PC-3 (cell line): Measurements from ENCODE around the gene TAF1C. TPM values are rescaled to one million over a fixed set of nuclear protein-coding genes. Genes with fewer than 3 reads are reported as not detected.

ENCODE experiments used
- ATAC-seq: fragments of 200-7000 bp; cut with Tn5 transposase; 2 replicates; pipeline ENCODE4 v1.9.1; 2020; ENCODE audit warnings: mild to moderate bottlenecking, moderate library complexity
- BruUV-seq: library from RNA; stranded (reverse); fragments of 400-500 nt; replicated peaks from 2 replicates; lab custom pipeline; 2021; lab: Mats Ljungman, UMichigan
- CTCF ChIA-PET: fragments of 300-600 bp; sonication (Branson Sonifier 250); formaldehyde crosslinking; loops from one replicate; lab custom pipeline; 2022; ENCODE audit warnings: antibody characterized with exemption; lab: Charles Lee
- POLR2A ChIA-PET: fragments of 300-600 bp; sonication (Branson Sonifier 250); formaldehyde crosslinking; loops from one replicate; lab custom pipeline; 2022; ENCODE audit warnings: antibody characterized with exemption; ENCODE audit not compliant: unreplicated experiment; lab: Charles Lee
- DNase-seq: peaks from one replicate; pipeline ENCODE4 v3.0.0-alpha.2; 2015
- H2AFZ ChIP-seq: fragments of 300-600 bp; sonication (generic); 2 replicates; pipeline ENCODE4 v1.6.0; 2016; ENCODE audit warnings: antibody characterized with exemption, low read length
- H3F3A ChIP-seq: fragments of 300-600 bp; sonication (generic); one replicate; pipeline ENCODE4 v1.6.0; 2017; ENCODE audit warnings: antibody characterized with exemption, low read length, control low read depth, mild to moderate bottlenecking; ENCODE audit not compliant: unreplicated experiment
- H3K27ac ChIP-seq: fragments of 300-600 bp; sonication (generic); 2 replicates; pipeline ENCODE4 v1.5.1; 2016; ENCODE audit warnings: mild to moderate bottlenecking, low read length
- H3K27me3 ChIP-seq: fragments of 300-600 bp; sonication (generic); 2 replicates; pipeline ENCODE4 v1.6.1; 2016; ENCODE audit warnings: low read length, mixed read lengths
- H3K36me3 ChIP-seq: fragments of 300-600 bp; sonication (generic); 2 replicates; pipeline ENCODE4 v1.6.1; 2016; ENCODE audit warnings: low read depth, mixed run types, low read length, mixed read lengths
- H3K4me1 ChIP-seq: fragments of 300-600 bp; sonication (generic); 2 replicates; pipeline ENCODE4 v1.5.1; 2016; ENCODE audit warnings: low read length; ENCODE audit not compliant: insufficient read depth
- H3K4me2 ChIP-seq: fragments of 300-600 bp; sonication (generic); 2 replicates; pipeline ENCODE4 v1.6.0; 2016; ENCODE audit warnings: low read length
- H3K4me3 ChIP-seq: fragments of 300-600 bp; sonication (generic); 2 replicates; pipeline ENCODE4 v1.5.1; 2016; ENCODE audit warnings: mild to moderate bottlenecking, low read length, mixed read lengths
- H3K79me2 ChIP-seq: fragments of 300-600 bp; sonication (generic); 2 replicates; pipeline ENCODE4 v1.6.1; 2017; ENCODE audit warnings: low read length, mixed read lengths
- H3K9ac ChIP-seq: fragments of 300-600 bp; sonication (generic); 2 replicates; pipeline ENCODE4 v1.6.0; 2016; ENCODE audit warnings: mild to moderate bottlenecking, low read length
- H3K9me2 ChIP-seq: fragments of 300-600 bp; sonication (generic); replicated peaks from 2 replicates; pipeline ENCODE4 v1.6.1; 2016; ENCODE audit warnings: mixed run types, low read length, mixed read lengths
- H3K9me3 ChIP-seq: fragments of 300-600 bp; sonication (generic); 2 replicates; pipeline ENCODE4 v1.6.1; 2016; ENCODE audit warnings: low read length, mixed read lengths
- H4K20me1 ChIP-seq: fragments of 300-600 bp; sonication (generic); 2 replicates; pipeline ENCODE4 v1.6.1; 2016; ENCODE audit warnings: low read length, mixed read lengths
- CTCF ChIP-seq: fragments of 300-600 bp; sonication (generic); conservative IDR thresholded peaks from 2 replicates; pipeline ENCODE4 v1.5.1; 2017; ENCODE audit warnings: antibody characterized with exemption, low read depth, mild to moderate bottlenecking, low read length
- EZH2 ChIP-seq: fragments of 300-600 bp; sonication (generic); IDR thresholded peaks from one replicate; pipeline ENCODE4 v1.6.1; 2017; ENCODE audit warnings: antibody characterized with exemption, mild to moderate bottlenecking, low read length; ENCODE audit not compliant: unreplicated experiment
- EZH2phosphoT487 ChIP-seq: fragments of 300-600 bp; sonication (generic); IDR thresholded peaks from 2 replicates; pipeline ENCODE4 v1.6.1; 2018; ENCODE audit warnings: mild to moderate bottlenecking, antibody characterized with exemption, low read length, borderline replicate concordance
- intact Hi-C: fragments of 100-400 bp; cut with micrococcal nuclease; formaldehyde crosslinking; loops from 2 replicates; pipeline ENCODE4 v1.9.0; 2023
- total RNA-seq: library from RNA; depleted of rRNA; stranded (reverse); fragments of >200 nt; gene quantifications from 2 replicates; pipeline ENCODE4 v1.2.3, GENCODE V29; 2014

The TAF1C gene
- total RNA-seq, 1 experiment from 2014 or later = 21.8 TPM

- Histone ChIP-seq H3K36me3 (no peaks in the 10 kb centered on the region), H4K20me1 (no peaks in the 10 kb centered on the region), H3K27ac (no peak overlapping the region), H3K79me2 (no peaks in the 10 kb centered on the region), H2AFZ (no peak overlapping the region), H3K4me1 (no peaks in the 10 kb centered on the region), H3K9ac (no peak overlapping the region), H3F3A (no peaks in the 10 kb centered on the region), H3K4me3 (no peak overlapping the region), H3K27me3 (peaks cover 19% of the 10 kb centered on the region), H3K9me2 (no peaks in the 10 kb centered on the region), H3K4me2 (no peak overlapping the region), H3K9me3 (no peaks in the 10 kb centered on the region)
- intact Hi-C loops = no loop called here
- ChIA-PET POLR2A (no interaction called here), CTCF (no interaction called here)
- TF ChIP-seq CTCF (no peak), EZH2phosphoT487 (no peak), EZH2 (no peak)
- ATAC-seq (no peak), DNase-seq (no peak)
- no TSS peak for BruUV-seq
These were observed 19.8 kb downstream of the TAF1C start for GRCh38 chr16:84166796-84167695.

- no peak overlapping the region for H3K4me2 ChIP-seq
- BruUV-seq = no TSS peak
- no peaks in the 10 kb centered on the region for H3K79me2 ChIP-seq
- no peak overlapping the region for H3K27ac ChIP-seq
- intact Hi-C loops = no loop called here
- ChIA-PET POLR2A (no interaction called here), CTCF (no interaction called here)
- ATAC-seq (no peak), DNase-seq (no peak)
- no peaks in the 10 kb centered on the region for H3K9me3 ChIP-seq
- H3K36me3 ChIP-seq = no peaks in the 10 kb centered on the region
- H3K4me3 ChIP-seq = no peak overlapping the region
- no peaks in the 10 kb centered on the region for H3K4me1 ChIP-seq
- no peaks in the 10 kb centered on the region for H4K20me1 ChIP-seq
- H3K27me3 ChIP-seq = peaks cover 19% of the 10 kb centered on the region
- H3F3A ChIP-seq = no peaks in the 10 kb centered on the region
- H3K9ac ChIP-seq = no peak overlapping the region
- H3K9me2 ChIP-seq = no peaks in the 10 kb centered on the region
- no peak for TF ChIP-seq EZH2phosphoT487
- TF ChIP-seq CTCF = no peak
- no peak for TF ChIP-seq EZH2
- H2AFZ ChIP-seq = no peak overlapping the region
These were observed 21.1 kb downstream of the TAF1C start for GRCh38 chr16:84165746-84166145.

DNA sequence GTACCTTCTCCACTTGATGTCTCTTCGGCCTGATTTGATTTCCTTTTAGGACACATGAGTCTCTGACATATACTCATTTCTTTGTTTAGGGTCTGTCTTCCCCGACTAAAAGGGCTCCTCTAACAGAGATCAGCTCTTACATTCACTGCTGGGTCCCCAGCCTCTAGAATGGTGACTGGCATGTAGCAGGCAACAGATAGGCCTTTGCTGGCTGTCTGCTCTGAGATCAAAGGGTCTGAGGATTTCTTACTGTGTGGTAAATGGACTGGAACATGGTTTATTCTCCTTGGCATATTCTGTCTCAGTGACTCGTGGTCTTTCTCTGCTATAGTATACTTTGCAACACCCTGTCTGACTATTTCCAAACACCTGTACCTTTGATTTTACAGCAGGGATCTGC lies 25.1 kb downstream of the TAF1C start:
- TF ChIP-seq CTCF = no peak
- TF ChIP-seq EZH2phosphoT487 = no peak
- TF ChIP-seq EZH2 = no peak
- CTCF ChIA-PET = no interaction called here
- no peaks in the 10 kb centered on the region for H3K36me3 ChIP-seq
- H3K79me2 ChIP-seq = no peaks in the 10 kb centered on the region
- H3K27me3 ChIP-seq = peaks cover 22% of the 10 kb centered on the region
- no peak for ATAC-seq
- H3K9me3 ChIP-seq = no peaks in the 10 kb centered on the region
- H3K9ac ChIP-seq = no peak overlapping the region
- H3K27ac ChIP-seq = no peak overlapping the region
- H3K4me1 ChIP-seq = no peaks in the 10 kb centered on the region
- no peak overlapping the region for H3K4me3 ChIP-seq
- no peak overlapping the region for H3K4me2 ChIP-seq
- no peaks in the 10 kb centered on the region for H3F3A ChIP-seq
- intact Hi-C loops = no loop called here
- no peaks in the 10 kb centered on the region for H4K20me1 ChIP-seq
- BruUV-seq = no TSS peak
- DNase-seq = no peak
- no peaks in the 10 kb centered on the region for H3K9me2 ChIP-seq
- no peak overlapping the region for H2AFZ ChIP-seq
- POLR2A ChIA-PET = no interaction called here
